H1 (cell line): ENCODE measurements around the gene GPATCH4. TPM values are rescaled to one million over a fixed set of nuclear protein-coding genes. Genes with fewer than 3 reads are reported as not detected.

ENCODE experiments used
- CTCF ChIA-PET: fragments of 300-600 bp; sonication (Branson Sonifier 250); formaldehyde crosslinking; loops from one replicate; lab custom pipeline; 2021; ENCODE audit not compliant: partially characterized antibody; lab: Charles Lee
- POLR2A ChIA-PET: fragments of 300-600 bp; sonication (Branson Sonifier 250); formaldehyde crosslinking; loops from one replicate; lab custom pipeline; 2021; ENCODE audit warnings: inconsistent platforms; ENCODE audit not compliant: partially characterized antibody; lab: Charles Lee
- DNase-seq, 2 experiments: peaks; one replicate each; pipeline versions ENCODE4 v3.0.0 to v3.0.0-alpha.2; 2010 to 2022; ENCODE audit warnings: low spot score in 2 of 2, low read depth in 1 of 2, mixed read lengths in 1 of 2
- FAIRE-seq: peaks from 2 replicates; lab custom pipeline; 2011; peaks lifted over from hg19 to GRCh38; lab: Jason Lieb, UNC
- H2AFZ ChIP-seq: 2 replicates; pipeline ENCODE4 v1.8.1; 2012; ENCODE audit warnings: low read length, inconsistent platforms
- H2AK5ac ChIP-seq: 2 replicates; pipeline ENCODE4 v1.6.1; 2013; ENCODE audit warnings: low read depth, low read length
- H2BK120ac ChIP-seq: replicated peaks from 2 replicates; pipeline ENCODE3; 2013; ENCODE audit warnings: low read depth, low read length, inconsistent platforms
- H2BK12ac ChIP-seq: 2 replicates; pipeline ENCODE4 v1.6.1; 2013; ENCODE audit warnings: low read depth, low read length
- H2BK15ac ChIP-seq: 2 replicates; pipeline ENCODE4 v1.6.1; 2013; ENCODE audit warnings: low read length
- H2BK20ac ChIP-seq: 2 replicates; pipeline ENCODE4 v1.6.1; 2013; ENCODE audit warnings: low read length
- H2BK5ac ChIP-seq: 2 replicates; pipeline ENCODE4 v1.6.1; 2013; ENCODE audit warnings: low read depth, low read length
- H3K14ac ChIP-seq: 2 replicates; pipeline ENCODE4 v1.6.1; 2013; ENCODE audit warnings: inconsistent platforms; ENCODE audit not compliant: insufficient read length
- H3K18ac ChIP-seq: 2 replicates; pipeline ENCODE4 v1.6.1; 2013; ENCODE audit warnings: low read length; ENCODE audit errors: extremely low read depth
- H3K23ac ChIP-seq: 2 replicates; pipeline ENCODE4 v1.6.1; 2013; ENCODE audit warnings: inconsistent platforms; ENCODE audit not compliant: insufficient read length
- H3K23me2 ChIP-seq: 2 replicates; pipeline ENCODE4 v1.6.1; 2013; ENCODE audit warnings: low read depth, low read length
- H3K27ac ChIP-seq: 2 replicates; pipeline ENCODE4 v1.6.1; 2011; ENCODE audit warnings: low read depth, low read length, inconsistent platforms
- H3K27me3 ChIP-seq, 4 experiments: replicated peaks in 1 of 4; 1 replicate in 1 of 4; 2 replicates in 3 of 4; pipeline versions ENCODE4 v1.6.1 to v1.8.1; 2011 to 2013; ENCODE audit warnings: low read length in 3 of 4, mild to moderate bottlenecking in 3 of 4, inconsistent platforms in 2 of 4, mixed read lengths in 2 of 4, moderate library complexity in 1 of 4; ENCODE audit not compliant: control insufficient read depth in 3 of 4, insufficient read depth in 3 of 4; ENCODE audit errors: extremely low read depth in 1 of 4
- H3K36me3 ChIP-seq, 4 experiments: 2 replicates each; pipeline versions ENCODE4 v1.6.1 to v1.8.1; 2011 to 2013; ENCODE audit warnings: mild to moderate bottlenecking in 4 of 4, low read length in 3 of 4, moderate library complexity in 2 of 4, control low read depth in 1 of 4, inconsistent platforms in 1 of 4; ENCODE audit not compliant: insufficient read depth in 4 of 4, control insufficient read depth in 2 of 4
- H3K4ac ChIP-seq: replicated peaks from 2 replicates; pipeline ENCODE3; 2013; ENCODE audit warnings: low read length, low read depth, mixed read lengths, inconsistent platforms; ENCODE audit not compliant: insufficient read length
- H3K4me1 ChIP-seq, 4 experiments: replicated peaks in 1 of 4; 1 replicate in 1 of 4; 2 replicates in 3 of 4; pipeline versions ENCODE4 v1.6.1 to v1.8.1; 2011 to 2013; ENCODE audit warnings: low read length in 3 of 4, inconsistent platforms in 2 of 4, mixed read lengths in 1 of 4; ENCODE audit not compliant: insufficient read depth in 4 of 4, control insufficient read depth in 3 of 4
- H3K4me2 ChIP-seq, 2 experiments: 2 replicates each; pipeline versions ENCODE4 v1.6.1 to v1.8.1; 2011 to 2013; ENCODE audit warnings: low read depth in 2 of 2, low read length in 2 of 2, control low read depth in 1 of 2, inconsistent platforms in 1 of 2, mild to moderate bottlenecking in 1 of 2; ENCODE audit not compliant: insufficient read depth in 1 of 2
- H3K4me3 ChIP-seq, 4 experiments: fragments of 200-600, 300-600 bp in 1 of 4; sonication (generic), shearing (Covaris generic), sonication (Bioruptor Twin) in 1 of 4; 2 replicates each; pipeline versions ENCODE4 v1.5.1 to v1.8.1; 2011 to 2016; ENCODE audit warnings: low read length in 4 of 4, low read depth in 3 of 4, control low read depth in 2 of 4, inconsistent platforms in 2 of 4, mild to moderate bottlenecking in 2 of 4, mixed read lengths in 1 of 4, moderate library complexity in 1 of 4; ENCODE audit not compliant: insufficient read depth in 2 of 4; ENCODE audit errors: extremely low read depth in 1 of 4
- H3K56ac ChIP-seq: replicated peaks from 2 replicates; pipeline ENCODE3; 2013; ENCODE audit warnings: low read depth, mild to moderate bottlenecking, mixed read lengths, low read length, inconsistent platforms; ENCODE audit not compliant: insufficient read length
- H3K79me1 ChIP-seq: 2 replicates; pipeline ENCODE4 v1.6.1; 2013; ENCODE audit warnings: low read depth, low read length, control low read depth
- H3K79me2 ChIP-seq, 2 experiments: 2 replicates each; pipeline versions ENCODE4 v1.6.1 to v1.8.1; 2012 to 2013; ENCODE audit warnings: low read length in 2 of 2, mild to moderate bottlenecking in 2 of 2, inconsistent platforms in 1 of 2; ENCODE audit not compliant: insufficient read depth in 2 of 2, control insufficient read depth in 1 of 2
- H3K9ac ChIP-seq, 4 experiments: replicated peaks in 1 of 4; 1 replicate in 1 of 4; 2 replicates in 3 of 4; pipeline versions ENCODE4 v1.6.1 to v1.8.1; 2011 to 2013; ENCODE audit warnings: low read depth in 3 of 4, low read length in 3 of 4, control low read depth in 2 of 4, mild to moderate bottlenecking in 2 of 4, moderate library complexity in 2 of 4, inconsistent platforms in 1 of 4; ENCODE audit errors: extremely low read depth in 1 of 4
- H3K9me3 ChIP-seq, 2 experiments: 2 replicates each; pipeline versions ENCODE4 v1.6.1 to v1.8.1; 2012 to 2013; ENCODE audit warnings: mild to moderate bottlenecking in 2 of 2, moderate library complexity in 2 of 2, control low read depth in 1 of 2, inconsistent platforms in 1 of 2, low read depth in 1 of 2, low read length in 1 of 2, mixed read lengths in 1 of 2; ENCODE audit not compliant: insufficient read depth in 2 of 2
- H4K20me1 ChIP-seq, 2 experiments: replicated peaks in 1 of 2; 2 replicates each; pipeline versions ENCODE3 to v1.8.1; 2011 to 2013; ENCODE audit warnings: inconsistent platforms in 2 of 2, low read length in 2 of 2, mild to moderate bottlenecking in 1 of 2; ENCODE audit not compliant: insufficient read depth in 2 of 2, control insufficient read depth in 1 of 2
- H4K5ac ChIP-seq: 2 replicates; pipeline ENCODE4 v1.6.1; 2013; ENCODE audit warnings: low read length, low read depth, mixed read lengths, inconsistent platforms; ENCODE audit not compliant: insufficient read length
- H4K8ac ChIP-seq: 2 replicates; pipeline ENCODE4 v1.8.0; 2013; ENCODE audit warnings: mild to moderate bottlenecking, moderate library complexity, low read length, inconsistent platforms; ENCODE audit not compliant: insufficient read depth; ENCODE audit errors: extremely low read depth
- H4K91ac ChIP-seq: replicated peaks from 2 replicates; pipeline ENCODE3; 2013; ENCODE audit warnings: low read length, mixed read lengths, inconsistent platforms; ENCODE audit not compliant: insufficient read length
- ATF3 ChIP-seq: IDR thresholded peaks from 2 replicates; pipeline ENCODE4 v1.6.1; 2011; ENCODE audit warnings: low read depth, mild to moderate bottlenecking, low read length; ENCODE audit not compliant: insufficient read depth
- CEBPB ChIP-seq: IDR thresholded peaks from 2 replicates; pipeline ENCODE4 v1.6.1; 2012; ENCODE audit warnings: low read depth, low read length
- CREB1 ChIP-seq: IDR thresholded peaks from 2 replicates; pipeline ENCODE4 v1.6.1; 2012; ENCODE audit warnings: inconsistent platforms
- EGR1 ChIP-seq: IDR thresholded peaks from 2 replicates; pipeline ENCODE4 v1.6.1; 2011; ENCODE audit warnings: low read depth, low read length, borderline replicate concordance
- KDM4A ChIP-seq: IDR thresholded peaks from one replicate; pipeline ENCODE4 v1.7.1; 2012; ENCODE audit warnings: low read depth, mild to moderate bottlenecking, moderate library complexity, low read length, inconsistent platforms; ENCODE audit not compliant: severe bottlenecking
- RAD21 ChIP-seq, 2 experiments: IDR thresholded peaks in 1 of 2; conservative IDR thresholded peaks in 1 of 2; 2 replicates each; pipeline ENCODE4 v1.6.1; 2011; ENCODE audit warnings: low read depth in 2 of 2, low read length in 2 of 2, improper control_type of control experiment in 1 of 2, inconsistent platforms in 1 of 2, mild to moderate bottlenecking in 1 of 2, moderate library complexity in 1 of 2
- RNF2 ChIP-seq: fragments of 200-900, 300-1000 bp; sonication (generic); IDR thresholded peaks from 2 replicates; pipeline ENCODE4 v1.7.1; 2016; ENCODE audit warnings: borderline replicate concordance, low read depth, mild to moderate bottlenecking, antibody characterized with exemption, low read length; ENCODE audit not compliant: poor library complexity, severe bottlenecking; ENCODE audit errors: missing control alignments
- SAP30 ChIP-seq: fragments of 300-600 bp; sonication (generic); IDR thresholded peaks from 2 replicates; pipeline ENCODE4 v1.7.1; 2012; ENCODE audit warnings: low read length, moderate library complexity, mild to moderate bottlenecking, inconsistent platforms; ENCODE audit not compliant: insufficient read depth, insufficient replicate concordance
- SIRT6 ChIP-seq: IDR thresholded peaks from one replicate; pipeline ENCODE4 v1.7.1; 2012; ENCODE audit warnings: low read length, inconsistent platforms
- SUZ12 ChIP-seq: fragments of 200-600 bp; sonication (generic); IDR thresholded peaks from 2 replicates; pipeline ENCODE4 v1.6.1; 2012; ENCODE audit warnings: mild to moderate bottlenecking, inconsistent platforms, low read length, moderate library complexity, mixed read lengths
- TEAD4 ChIP-seq: IDR thresholded peaks from 2 replicates; pipeline ENCODE4 v1.6.1; 2012; ENCODE audit warnings: low read depth, low read length, inconsistent platforms, mixed read lengths
- WGBS, 2 experiments: shearing (Covaris generic) in 1 of 2; methylation state at CpG; one replicate each; pipeline versions ENCODE4 v1.1.6 to v1.1.7; 2013 to 2015; ENCODE audit warnings: low lambda C conversion rate in 2 of 2, mixed read lengths in 2 of 2, inconsistent platforms in 1 of 2, low coverage in 1 of 2, missing lambda C conversion rate in 1 of 2; ENCODE audit not compliant: insufficient replicate concordance in 2 of 2, insufficient coverage in 1 of 2, insufficient read length in 1 of 2; ENCODE audit errors: extremely low coverage in 1 of 2, missing lambda C conversion rate in 1 of 2; 5-methylcytosine and 5-hydroxymethylcytosine counted together
- polyA plus RNA-seq, 7 experiments: library from polyadenylated mRNA; depleted of rRNA in 3 of 7; stranded (reverse) in 5 of 7; unstranded in 2 of 7; fragments of >200 nt in 5 of 7; fragments of 200-250 nt in 2 of 7; gene quantifications; 1 replicate in 5 of 7; 2 replicates in 1 of 7; 4 replicates in 1 of 7; pipeline versions ENCODE4 v1.2.1 to v1.2.3, GENCODE V29; 2011 to 2013; ENCODE audit warnings: missing spikeins in 2 of 7, mixed read lengths in 2 of 7
- total RNA-seq: library from RNA; stranded (reverse); fragmentation: NEBNext Ultra II Directional; extraction: Animal tissue kit (Norgen Biotek cat#: 25700); gene quantifications from 2 replicates; pipeline ENCODE4 v1.2.1, GENCODE V29; 2021

GPATCH4 gene
- total and polyA plus RNA-seq, 2 of the 8 experiments (the other 6 are each of a cell fraction or from before 2014, with no cell fraction given), result 20.5 to 47.9 TPM

GRCh38 chr1:156641761-156642264, 40.5 kb upstream of the GPATCH4 start, which contains the start of gene BCAN:
BCAN (plus strand) TSS chr1:156642117; CDS start chr1:156646055, 3,938 bp downstream.
- no peak for FAIRE-seq
- Histone ChIP-seq H3K23me2 (peaks cover 12% of the 10 kb centered on the region; the same call in 1 of the 2 replicates), H3K79me1 (no peaks in the 10 kb centered on the region), H3K36me3 (no peaks in the 10 kb centered on the region), H2AK5ac (no peak within 1 kb of the TSS; the same call in 1 of the 2 replicates), H3K79me2 (no peaks in the 10 kb centered on the region), H4K5ac (no peak within 1 kb of the TSS), H3K18ac (peak within 1 kb of the TSS; percentile 67), H3K4me2 (peak within 1 kb of the TSS; percentile 77 to 95), H2BK15ac (no peak within 1 kb of the TSS), H3K23ac (no peak within 1 kb of the TSS), H2BK5ac (no peak within 1 kb of the TSS; the same call in 1 of the 2 replicates), H3K9ac (peak within 1 kb of the TSS in 1 of 4 experiments; percentile 54; a peak in 2 of 7 replicates), H2BK12ac (peak within 1 kb of the TSS; percentile 50; the same call in 1 of the 2 replicates), H4K91ac (no peak within 1 kb of the TSS), H4K20me1 (peaks cover 0 to 4% of the 10 kb centered on the region in 2 experiments), H3K14ac (no peak within 1 kb of the TSS), H3K27me3 (peaks cover 11 to 83% (median 63%) of the 10 kb centered on the region in 4 experiments), H2BK20ac (no peak within 1 kb of the TSS), H2BK120ac (no peak within 1 kb of the TSS), H3K4me3 (peak within 1 kb of the TSS; percentile 26 to 72 (median 53)), H4K8ac (peak within 1 kb of the TSS; percentile 62; the same call in 1 of the 2 replicates), H3K56ac (no peak within 1 kb of the TSS), H3K9me3 (no peaks in the 10 kb centered on the region), H3K4ac (no peak within 1 kb of the TSS), H3K27ac (no peak within 1 kb of the TSS), H2AFZ (no peak within 1 kb of the TSS), H3K4me1 (peaks cover 5 to 22% (median 15%) of the 10 kb centered on the region in 4 experiments)
- DNase-seq, result peak in 1 of 2 experiments; percentile 80
- POLR2A ChIA-PET, result interaction anchor here (0.7 to 3.6 kb wide), 9 partner anchors 11 to 186 kb away, joined by 3 to 13 read pairs (median 4); partner anchors contain the start of gene HDGF
- CTCF ChIA-PET, result interaction anchor here (0.6 to 43.0 kb wide), 10 partner anchors 10 to 156 kb away, joined by 3 to 868 read pairs (median 13); partner anchors contain the start of genes CRABP2, HAPLN2 and NES
- WGBS, 2 experiments, result 2% methylated on average over 14 of the region's 46 CpGs; no CpG with 5 or more reads in 1 of the 2 experiments
- TF ChIP-seq CEBPB (no peak), SUZ12 (no peak), CREB1 (no peak; the same call in 1 of the 2 replicates), SAP30 (no peak), KDM4A (peak; percentile 21), SIRT6 (no peak), EGR1 (no peak), TEAD4 (no peak), RNF2 (no peak), ATF3 (no peak), RAD21 (IDR thresholded peaks at IDR 0.05 in 1 of 2, conservative IDR thresholded peaks at IDR 0.05 in 1 of 2; ENCODE audit: low read depth in 2 of 2, low read length in 2 of 2) (no peak)
